H9 (cell line): Measurements from ENCODE around the gene NMUR1. TPM values are rescaled to one million over a fixed set of nuclear protein-coding genes. Genes with fewer than 3 reads are reported as not detected.

ENCODE experiments used
- DNase-seq: peaks from one replicate; pipeline ENCODE4 v3.0.0-alpha.2; 2017
- H2AFZ ChIP-seq: one replicate; pipeline ENCODE4 v1.6.1; 2013; ENCODE audit warnings: mild to moderate bottlenecking, low read length, control low read depth, moderate library complexity
- H2AK5ac ChIP-seq: 2 replicates; pipeline ENCODE4 v1.6.1; 2013; ENCODE audit warnings: low read length, control low read depth, mixed read lengths; ENCODE audit not compliant: insufficient read length
- H2BK120ac ChIP-seq: one replicate; pipeline ENCODE4 v1.6.1; 2013; ENCODE audit warnings: low read depth, mild to moderate bottlenecking, low read length, control low read depth, inconsistent platforms; ENCODE audit not compliant: poor library complexity, severe bottlenecking
- H2BK12ac ChIP-seq: 2 replicates; pipeline ENCODE4 v1.6.1; 2013; ENCODE audit warnings: low read length, control low read depth, mixed read lengths, low read depth; ENCODE audit not compliant: insufficient read length
- H2BK15ac ChIP-seq: 2 replicates; pipeline ENCODE4 v1.6.1; 2013; ENCODE audit warnings: low read depth, low read length, control low read depth
- H2BK20ac ChIP-seq: one replicate; pipeline ENCODE4 v1.6.1; 2013; ENCODE audit warnings: low read depth, mild to moderate bottlenecking, low read length, control low read depth, inconsistent platforms; ENCODE audit not compliant: poor library complexity, severe bottlenecking
- H2BK5ac ChIP-seq: 2 replicates; pipeline ENCODE4 v1.6.1; 2013; ENCODE audit warnings: low read length, control low read depth, mixed read lengths; ENCODE audit not compliant: insufficient read length
- H3K14ac ChIP-seq: 2 replicates; pipeline ENCODE4 v1.6.1; 2013; ENCODE audit warnings: low read length, control low read depth; ENCODE audit not compliant: insufficient read depth
- H3K18ac ChIP-seq: 2 replicates; pipeline ENCODE4 v1.6.1; 2013; ENCODE audit warnings: low read depth, mild to moderate bottlenecking, mixed read lengths, low read length, control low read depth; ENCODE audit not compliant: insufficient read length
- H3K23ac ChIP-seq: 2 replicates; pipeline ENCODE4 v1.6.1; 2013; ENCODE audit warnings: low read length, control low read depth, mixed read lengths, low read depth; ENCODE audit not compliant: insufficient read length
- H3K23me2 ChIP-seq: 2 replicates; pipeline ENCODE4 v1.6.1; 2013; ENCODE audit warnings: low read depth, mild to moderate bottlenecking, mixed read lengths, low read length, control low read depth; ENCODE audit not compliant: insufficient read length, poor library complexity, severe bottlenecking
- H3K27ac ChIP-seq: 2 replicates; pipeline ENCODE4 v1.5.1; 2013; ENCODE audit warnings: low read length, control low read depth, mixed read lengths, low read depth; ENCODE audit not compliant: insufficient read length
- H3K27me3 ChIP-seq: 2 replicates; pipeline ENCODE4 v1.6.1; 2013; ENCODE audit warnings: low read length, control low read depth, inconsistent platforms; ENCODE audit not compliant: insufficient read depth
- H3K4ac ChIP-seq: 2 replicates; pipeline ENCODE4 v1.6.1; 2013; ENCODE audit warnings: low read depth, mild to moderate bottlenecking, control low read depth, inconsistent platforms, low read length, moderate library complexity
- H3K4me1 ChIP-seq: 2 replicates; pipeline ENCODE4 v1.6.1; 2013; ENCODE audit warnings: low read length, control low read depth, inconsistent platforms; ENCODE audit not compliant: insufficient read depth
- H3K4me2 ChIP-seq: 2 replicates; pipeline ENCODE4 v1.6.1; 2013; ENCODE audit warnings: low read length, control low read depth, mixed read lengths; ENCODE audit not compliant: insufficient read length, insufficient read depth
- H3K56ac ChIP-seq: 2 replicates; pipeline ENCODE4 v1.6.1; 2013; ENCODE audit warnings: low read depth, mild to moderate bottlenecking, mixed read lengths, low read length, control low read depth; ENCODE audit not compliant: insufficient read length
- H3K79me1 ChIP-seq: 2 replicates; pipeline ENCODE4 v1.6.1; 2013; ENCODE audit warnings: low read depth, mild to moderate bottlenecking, moderate library complexity, low read length, control low read depth, inconsistent platforms; ENCODE audit not compliant: insufficient read depth, poor library complexity, severe bottlenecking
- H3K79me2 ChIP-seq: 2 replicates; pipeline ENCODE4 v1.6.1; 2013; ENCODE audit warnings: low read length, control low read depth, inconsistent platforms; ENCODE audit not compliant: insufficient read depth
- H3K9ac ChIP-seq: 2 replicates; pipeline ENCODE4 v1.6.1; 2013; ENCODE audit warnings: low read length, control low read depth, mixed read lengths; ENCODE audit not compliant: insufficient read length; ENCODE audit errors: extremely low read depth
- H3K9me3 ChIP-seq: one replicate; pipeline ENCODE4 v1.6.1; 2013; ENCODE audit warnings: low read depth, low read length, inconsistent platforms; ENCODE audit not compliant: control insufficient read depth
- H3T11ph ChIP-seq: one replicate; pipeline ENCODE4 v1.6.1; 2013; ENCODE audit warnings: mild to moderate bottlenecking, low read length, control low read depth, inconsistent platforms
- H4K20me1 ChIP-seq: one replicate; pipeline ENCODE4 v1.6.1; 2013; ENCODE audit not compliant: control insufficient read depth, insufficient read length, insufficient read depth
- H4K5ac ChIP-seq: 2 replicates; pipeline ENCODE4 v1.6.1; 2013; ENCODE audit warnings: low read depth, mild to moderate bottlenecking, mixed read lengths, low read length, control low read depth; ENCODE audit not compliant: insufficient read length
- H4K8ac ChIP-seq: replicated peaks from 2 replicates; pipeline ENCODE4 v1.6.1; 2013; ENCODE audit warnings: low read length, control low read depth, mixed read lengths, low read depth; ENCODE audit not compliant: insufficient read length
- H4K91ac ChIP-seq: 2 replicates; pipeline ENCODE4 v1.6.1; 2013; ENCODE audit warnings: low read depth, mild to moderate bottlenecking, moderate library complexity, mixed read lengths, low read length, control low read depth; ENCODE audit not compliant: insufficient read length
- H3K27ac Mint-ChIP-seq, 3 experiments: 2 replicates in 2 of 3; 3 replicates in 1 of 3; pipeline ENCODE4 v1.8.0; 2020 to 2021; ENCODE audit warnings: mixed read lengths in 3 of 3, mild to moderate bottlenecking in 1 of 3, moderate library complexity in 1 of 3
- H3K27me3 Mint-ChIP-seq: 2 replicates; pipeline ENCODE4 v1.8.0; 2021; ENCODE audit warnings: low read depth, mild to moderate bottlenecking, moderate library complexity, mixed read lengths
- H3K36me3 Mint-ChIP-seq, 3 experiments: 2 replicates in 2 of 3; 3 replicates in 1 of 3; pipeline ENCODE4 v1.8.0; 2020 to 2021; ENCODE audit warnings: low read depth in 3 of 3, mixed read lengths in 3 of 3; ENCODE audit not compliant: insufficient read depth in 1 of 3
- H3K4me1 Mint-ChIP-seq, 2 experiments: 2 replicates each; pipeline ENCODE4 v1.8.0; 2020; ENCODE audit warnings: mixed read lengths in 2 of 2
- H3K4me3 Mint-ChIP-seq, 2 experiments: 2 replicates in 1 of 2; 3 replicates in 1 of 2; pipeline ENCODE4 v1.8.0; 2020 to 2021; ENCODE audit warnings: mild to moderate bottlenecking in 2 of 2, mixed read lengths in 2 of 2, moderate library complexity in 1 of 2
- H3K9me3 Mint-ChIP-seq, 2 experiments: 2 replicates in 1 of 2; 3 replicates in 1 of 2; pipeline ENCODE4 v1.8.0; 2020; ENCODE audit warnings: mild to moderate bottlenecking in 2 of 2, mixed read lengths in 2 of 2, moderate library complexity in 1 of 2
- WGBS: extraction: QIAGEN DNeasy Blood & Tissue Kit; methylation state at CpG from one replicate; pipeline ENCODE4 v1.1.7; 2013; ENCODE audit warnings: missing lambda C conversion rate, low lambda C conversion rate, mixed read lengths; ENCODE audit not compliant: insufficient read length; ENCODE audit errors: extremely low coverage; 5-methylcytosine and 5-hydroxymethylcytosine counted together
- long read RNA-seq: library from polyadenylated mRNA; unstranded; transcript quantifications from one replicate; pipeline ENCODE4 v2.0.0, GENCODE V29; 2020
- total RNA-seq: library from RNA; stranded (reverse); gene quantifications from 2 replicates; pipeline ENCODE4 v1.2.1, GENCODE V29; 2021
- TF ChIP-seq, protein P1 (sequence below): fragments of 200-600 bp; sonication (generic); conservative IDR thresholded peaks from 3 replicates; pipeline ENCODE4 v1.8.0; 2021; ENCODE audit warnings: antibody characterized with exemption, mild to moderate bottlenecking

Gene NMUR1, protein sequence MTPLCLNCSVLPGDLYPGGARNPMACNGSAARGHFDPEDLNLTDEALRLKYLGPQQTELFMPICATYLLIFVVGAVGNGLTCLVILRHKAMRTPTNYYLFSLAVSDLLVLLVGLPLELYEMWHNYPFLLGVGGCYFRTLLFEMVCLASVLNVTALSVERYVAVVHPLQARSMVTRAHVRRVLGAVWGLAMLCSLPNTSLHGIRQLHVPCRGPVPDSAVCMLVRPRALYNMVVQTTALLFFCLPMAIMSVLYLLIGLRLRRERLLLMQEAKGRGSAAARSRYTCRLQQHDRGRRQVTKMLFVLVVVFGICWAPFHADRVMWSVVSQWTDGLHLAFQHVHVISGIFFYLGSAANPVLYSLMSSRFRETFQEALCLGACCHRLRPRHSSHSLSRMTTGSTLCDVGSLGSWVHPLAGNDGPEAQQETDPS
- total RNA-seq, result 0.13 and 0.20 TPM in 2 replicates
- long read RNA-seq, partial matches to known transcripts, result 0 of 1 reads
- long read RNA-seq, other reads (novel, unspliced or antisense), result 1 of 1 reads

DNA sequence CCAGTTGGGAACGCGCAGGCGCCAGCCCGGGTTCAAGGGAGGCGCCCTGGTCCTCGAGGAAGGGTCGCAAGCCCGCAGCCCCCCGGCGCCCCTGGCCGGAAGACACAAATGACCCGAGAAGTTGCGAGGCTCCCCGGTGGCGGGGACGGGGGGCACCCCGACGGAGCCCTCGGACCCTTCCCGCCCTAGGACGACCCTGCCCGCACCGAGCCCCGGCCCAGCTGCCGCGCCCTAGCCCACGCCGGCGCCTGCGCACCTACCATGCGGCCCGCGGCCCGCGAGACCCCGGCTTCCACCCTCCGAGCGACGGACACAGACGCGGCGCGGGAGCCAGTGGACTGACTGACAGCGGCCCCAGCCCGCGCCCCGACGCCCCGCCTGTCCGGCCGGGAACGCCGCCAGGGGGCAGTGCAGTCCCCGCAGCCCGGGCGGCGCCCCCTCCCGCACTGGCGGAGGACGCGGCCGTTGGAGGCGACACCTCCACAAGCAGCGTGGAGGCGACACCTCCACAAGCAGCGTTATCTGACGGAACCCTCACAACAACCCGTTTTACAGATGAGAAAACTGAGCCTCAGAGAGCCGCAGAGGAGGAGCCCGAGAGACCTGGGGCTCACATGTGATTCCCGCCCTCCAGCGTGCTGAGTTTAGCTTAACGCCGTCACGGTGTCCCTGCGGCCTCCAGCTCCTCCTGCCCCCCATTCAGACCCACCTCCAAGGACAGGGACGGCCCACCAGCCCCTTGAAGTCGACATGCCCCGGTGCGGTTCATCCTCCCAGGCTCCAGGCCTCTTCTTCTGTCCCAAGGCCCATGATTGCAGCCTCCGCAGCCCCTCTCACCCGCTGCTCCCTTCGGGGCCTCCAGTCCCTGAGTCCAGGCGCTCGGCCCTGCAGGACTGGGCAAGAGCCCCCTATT lies at the start of gene NMUR1:
TSS of gene NMUR1 (minus strand) at position 347 of the 913 bp plus-strand sequence. CDS start at position 263, 84 bp downstream.
- Histone ChIP-seq H4K91ac (no peak within 1 kb of the TSS), H3K9me3 (no peaks in the 10 kb centered on the region), H3K4ac (no peak within 1 kb of the TSS), H3K56ac (no peak within 1 kb of the TSS), H2AFZ (no peak within 1 kb of the TSS), H2BK5ac (no peak within 1 kb of the TSS), H3K23ac (no peak within 1 kb of the TSS), H2BK20ac (no peak within 1 kb of the TSS), H3K14ac (no peak within 1 kb of the TSS), H4K8ac (no peak within 1 kb of the TSS), H3K79me2 (no peaks in the 10 kb centered on the region), H3K4me2 (no peak within 1 kb of the TSS), H2AK5ac (no peak within 1 kb of the TSS), H3K23me2 (no peaks in the 10 kb centered on the region), H2BK15ac (no peak within 1 kb of the TSS), H3K27me3 (peaks cover 4% of the 10 kb centered on the region; the same call in 1 of the 2 replicates), H3K18ac (no peak within 1 kb of the TSS), H2BK12ac (no peak within 1 kb of the TSS), H3K4me1 (peaks cover 4% of the 10 kb centered on the region; the same call in 1 of the 2 replicates), H3K27ac (no peak within 1 kb of the TSS), H2BK120ac (no peak within 1 kb of the TSS), H3K9ac (no peak within 1 kb of the TSS), H3T11ph (no peak within 1 kb of the TSS), H3K79me1 (no peaks in the 10 kb centered on the region), H4K5ac (no peak within 1 kb of the TSS), H4K20me1 (no peaks in the 10 kb centered on the region)
- no CpG with 5 or more reads among the region's 85 CpGs for WGBS
- no peaks in the 10 kb centered on the region for H3K9me3 Mint-ChIP-seq
- TF ChIP-seq, protein P1, sequence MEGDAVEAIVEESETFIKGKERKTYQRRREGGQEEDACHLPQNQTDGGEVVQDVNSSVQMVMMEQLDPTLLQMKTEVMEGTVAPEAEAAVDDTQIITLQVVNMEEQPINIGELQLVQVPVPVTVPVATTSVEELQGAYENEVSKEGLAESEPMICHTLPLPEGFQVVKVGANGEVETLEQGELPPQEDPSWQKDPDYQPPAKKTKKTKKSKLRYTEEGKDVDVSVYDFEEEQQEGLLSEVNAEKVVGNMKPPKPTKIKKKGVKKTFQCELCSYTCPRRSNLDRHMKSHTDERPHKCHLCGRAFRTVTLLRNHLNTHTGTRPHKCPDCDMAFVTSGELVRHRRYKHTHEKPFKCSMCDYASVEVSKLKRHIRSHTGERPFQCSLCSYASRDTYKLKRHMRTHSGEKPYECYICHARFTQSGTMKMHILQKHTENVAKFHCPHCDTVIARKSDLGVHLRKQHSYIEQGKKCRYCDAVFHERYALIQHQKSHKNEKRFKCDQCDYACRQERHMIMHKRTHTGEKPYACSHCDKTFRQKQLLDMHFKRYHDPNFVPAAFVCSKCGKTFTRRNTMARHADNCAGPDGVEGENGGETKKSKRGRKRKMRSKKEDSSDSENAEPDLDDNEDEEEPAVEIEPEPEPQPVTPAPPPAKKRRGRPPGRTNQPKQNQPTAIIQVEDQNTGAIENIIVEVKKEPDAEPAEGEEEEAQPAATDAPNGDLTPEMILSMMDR, result peak; percentile 94
- H3K4me3 Mint-ChIP-seq, result peak within 1 kb of the TSS; percentile 45 to 64
- peaks cover 6 to 28% of the 10 kb centered on the region in 2 experiments for H3K4me1 Mint-ChIP-seq
- H3K36me3 Mint-ChIP-seq, result no peaks in the 10 kb centered on the region; a peak in 1 of 7 replicates
- no peak within 1 kb of the TSS for H3K27ac Mint-ChIP-seq
- H3K27me3 Mint-ChIP-seq, result peaks cover 28% of the 10 kb centered on the region
- DNase-seq, result peak; percentile 75
